ENCODE data around the gene C19orf25. TPM values are rescaled to one million over a fixed set of nuclear protein-coding genes. Genes with fewer than 3 reads are reported as not detected.

The C19orf25 gene
- total and polyA plus RNA-seq, 10 of the 15 experiments (the other 5 are each of a cell fraction or from before 2014, with no cell fraction given) = 1.2 to 67.0 (median 25.6) TPM

DNA sequence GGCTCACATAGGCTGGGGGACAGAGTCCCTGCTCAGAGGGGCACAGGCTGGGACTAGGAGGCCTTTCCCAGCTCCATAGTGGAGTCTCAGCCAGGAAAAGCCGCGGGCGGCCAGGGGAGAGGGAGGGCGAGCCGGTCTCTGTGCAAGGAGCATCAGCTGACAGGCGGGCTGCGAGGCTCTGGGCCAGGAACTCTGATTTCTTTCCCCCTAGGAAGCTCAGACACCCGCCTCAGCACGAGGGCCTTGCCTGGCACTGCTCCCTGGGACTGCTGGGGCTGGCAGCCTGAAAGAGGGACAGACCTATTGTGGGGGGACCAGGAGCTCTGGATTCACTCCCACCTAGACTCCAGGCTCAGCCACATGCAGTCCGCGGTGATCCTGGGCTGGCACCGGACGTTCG is 42.6 kb upstream of the C19orf25 start:
- WGBS (ENCODE audit: insufficient coverage, insufficient replicate concordance, low lambda C conversion rate, missing lambda C conversion rate) = 60% methylated on average over 14 of the region's 14 CpGs
- ChIA-PET CTCF (interaction anchor here (1.0 kb wide), 1 partner anchor 24 kb away, joined by 3 read pairs; no protein-coding TSS in a partner anchor), POLR2A (no interaction called here), RAD21 (ENCODE audit: unreplicated experiment) (no interaction called here), SMC1A (ENCODE audit: uncharacterized antibody, unreplicated experiment) (no interaction called here)
- Histone ChIP-seq H3K79me2 (ENCODE audit: control insufficient read depth, insufficient read depth, low read length) (no peaks in the 10 kb centered on the region), H2AFZ (ENCODE audit: control insufficient read depth, low read depth, low read length) (no peak overlapping the region), H3K4me2 (ENCODE audit: control insufficient read depth, insufficient read depth) (no peak overlapping the region), H3K4me1 (ENCODE audit: control insufficient read depth, insufficient read depth, low read length) (no peaks in the 10 kb centered on the region), H3K27me3 (replicated peaks in 1 of 2; ENCODE audit: control insufficient read depth in 2 of 2, insufficient read depth in 2 of 2, low read length in 1 of 2) (peaks cover 0 to 2% of the 10 kb centered on the region in 2 experiments; a peak in 3 of 4 replicates), H3K27ac (ENCODE audit: control insufficient read depth, insufficient read depth) (no peak overlapping the region), H3K9me3 (replicated peaks; ENCODE audit: control insufficient read depth, insufficient read depth, low read length) (no peaks in the 10 kb centered on the region), H3K4me3 (no peak overlapping the region), H4K20me1 (ENCODE audit: control insufficient read depth, insufficient read depth) (no peaks in the 10 kb centered on the region), H3K9ac (ENCODE audit: control insufficient read depth, insufficient read depth, low read length) (no peak overlapping the region), H3K36me3 (ENCODE audit: control insufficient read depth in 2 of 2, insufficient read depth in 2 of 2, low read length in 1 of 2) (no peaks in the 10 kb centered on the region)
- ATAC-seq (no peak), DNase-seq (ENCODE audit: low read depth, low spot score) (no peak), FAIRE-seq (no peak)
- in situ Hi-C loops (cut with MboI) (no loop called here), intact Hi-C loops (cut with micrococcal nuclease; ENCODE audit: unreplicated experiment) (no loop called here)
- BruUV-seq (replicated peaks) = no TSS peak
- TF ChIP-seq MYC (IDR thresholded peaks at IDR 0.05; ENCODE audit: insufficient read depth, insufficient read length, insufficient replicate concordance, low read length, severe bottlenecking) (no peak), HDAC2 (IDR thresholded peaks at IDR 0.05) (no peak), FOXK2 (IDR thresholded peaks at IDR 0.05) (no peak), TCF12 (IDR thresholded peaks at IDR 0.05; ENCODE audit: low read depth, low read length) (no peak), ZBED1 (IDR thresholded peaks at IDR 0.05; ENCODE audit: borderline replicate concordance) (no peak), RFX5 (IDR thresholded peaks at IDR 0.05; ENCODE audit: low read depth, low read length) (no peak), GATAD2B (conservative IDR thresholded peaks at IDR 0.05; ENCODE audit: low read depth) (no peak)
- TF ChIP-seq, protein P1, sequence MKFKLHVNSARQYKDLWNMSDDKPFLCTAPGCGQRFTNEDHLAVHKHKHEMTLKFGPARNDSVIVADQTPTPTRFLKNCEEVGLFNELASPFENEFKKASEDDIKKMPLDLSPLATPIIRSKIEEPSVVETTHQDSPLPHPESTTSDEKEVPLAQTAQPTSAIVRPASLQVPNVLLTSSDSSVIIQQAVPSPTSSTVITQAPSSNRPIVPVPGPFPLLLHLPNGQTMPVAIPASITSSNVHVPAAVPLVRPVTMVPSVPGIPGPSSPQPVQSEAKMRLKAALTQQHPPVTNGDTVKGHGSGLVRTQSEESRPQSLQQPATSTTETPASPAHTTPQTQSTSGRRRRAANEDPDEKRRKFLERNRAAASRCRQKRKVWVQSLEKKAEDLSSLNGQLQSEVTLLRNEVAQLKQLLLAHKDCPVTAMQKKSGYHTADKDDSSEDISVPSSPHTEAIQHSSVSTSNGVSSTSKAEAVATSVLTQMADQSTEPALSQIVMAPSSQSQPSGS (IDR thresholded peaks at IDR 0.05; ENCODE audit: low read length) = no peak
- TF ChIP-seq, protein P2, sequence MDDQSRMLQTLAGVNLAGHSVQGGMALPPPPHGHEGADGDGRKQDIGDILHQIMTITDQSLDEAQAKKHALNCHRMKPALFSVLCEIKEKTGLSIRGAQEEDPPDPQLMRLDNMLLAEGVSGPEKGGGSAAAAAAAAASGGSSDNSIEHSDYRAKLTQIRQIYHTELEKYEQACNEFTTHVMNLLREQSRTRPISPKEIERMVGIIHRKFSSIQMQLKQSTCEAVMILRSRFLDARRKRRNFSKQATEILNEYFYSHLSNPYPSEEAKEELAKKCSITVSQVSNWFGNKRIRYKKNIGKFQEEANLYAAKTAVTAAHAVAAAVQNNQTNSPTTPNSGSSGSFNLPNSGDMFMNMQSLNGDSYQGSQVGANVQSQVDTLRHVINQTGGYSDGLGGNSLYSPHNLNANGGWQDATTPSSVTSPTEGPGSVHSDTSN (IDR thresholded peaks at IDR 0.05; ENCODE audit: insufficient replicate concordance, low read depth, low read length) = no peak
- TF ChIP-seq, protein P3, sequence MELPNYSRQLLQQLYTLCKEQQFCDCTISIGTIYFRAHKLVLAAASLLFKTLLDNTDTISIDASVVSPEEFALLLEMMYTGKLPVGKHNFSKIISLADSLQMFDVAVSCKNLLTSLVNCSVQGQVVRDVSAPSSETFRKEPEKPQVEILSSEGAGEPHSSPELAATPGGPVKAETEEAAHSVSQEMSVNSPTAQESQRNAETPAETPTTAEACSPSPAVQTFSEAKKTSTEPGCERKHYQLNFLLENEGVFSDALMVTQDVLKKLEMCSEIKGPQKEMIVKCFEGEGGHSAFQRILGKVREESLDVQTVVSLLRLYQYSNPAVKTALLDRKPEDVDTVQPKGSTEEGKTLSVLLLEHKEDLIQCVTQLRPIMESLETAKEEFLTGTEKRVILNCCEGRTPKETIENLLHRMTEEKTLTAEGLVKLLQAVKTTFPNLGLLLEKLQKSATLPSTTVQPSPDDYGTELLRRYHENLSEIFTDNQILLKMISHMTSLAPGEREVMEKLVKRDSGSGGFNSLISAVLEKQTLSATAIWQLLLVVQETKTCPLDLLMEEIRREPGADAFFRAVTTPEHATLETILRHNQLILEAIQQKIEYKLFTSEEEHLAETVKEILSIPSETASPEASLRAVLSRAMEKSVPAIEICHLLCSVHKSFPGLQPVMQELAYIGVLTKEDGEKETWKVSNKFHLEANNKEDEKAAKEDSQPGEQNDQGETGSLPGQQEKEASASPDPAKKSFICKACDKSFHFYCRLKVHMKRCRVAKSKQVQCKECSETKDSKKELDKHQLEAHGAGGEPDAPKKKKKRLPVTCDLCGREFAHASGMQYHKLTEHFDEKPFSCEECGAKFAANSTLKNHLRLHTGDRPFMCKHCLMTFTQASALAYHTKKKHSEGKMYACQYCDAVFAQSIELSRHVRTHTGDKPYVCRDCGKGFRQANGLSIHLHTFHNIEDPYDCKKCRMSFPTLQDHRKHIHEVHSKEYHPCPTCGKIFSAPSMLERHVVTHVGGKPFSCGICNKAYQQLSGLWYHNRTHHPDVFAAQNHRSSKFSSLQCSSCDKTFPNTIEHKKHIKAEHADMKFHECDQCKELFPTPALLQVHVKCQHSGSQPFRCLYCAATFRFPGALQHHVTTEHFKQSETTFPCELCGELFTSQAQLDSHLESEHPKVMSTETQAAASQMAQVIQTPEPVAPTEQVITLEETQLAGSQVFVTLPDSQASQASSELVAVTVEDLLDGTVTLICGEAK (IDR thresholded peaks at IDR 0.05; ENCODE audit: borderline replicate concordance) = no peak

All from GM12878 (cell line).